GM18873 (cell line): Measurements from ENCODE around the gene NHS.
"Not testable (repeated sequence)": the region's sequence is repeated elsewhere in the genome, so short reads cannot be mapped to it uniquely, and the experiment has no call there.

Experiments used
- ATAC-seq: cut with Tn5 transposase; IDR thresholded peaks from one replicate; pipeline ENCODE4 v1.9.1; 2021; ENCODE audit warnings: mild to moderate bottlenecking, moderate library complexity, moderate number of reproducible peaks; ENCODE audit not compliant: unreplicated experiment, low FRiP score

Gene NHS

DNA sequence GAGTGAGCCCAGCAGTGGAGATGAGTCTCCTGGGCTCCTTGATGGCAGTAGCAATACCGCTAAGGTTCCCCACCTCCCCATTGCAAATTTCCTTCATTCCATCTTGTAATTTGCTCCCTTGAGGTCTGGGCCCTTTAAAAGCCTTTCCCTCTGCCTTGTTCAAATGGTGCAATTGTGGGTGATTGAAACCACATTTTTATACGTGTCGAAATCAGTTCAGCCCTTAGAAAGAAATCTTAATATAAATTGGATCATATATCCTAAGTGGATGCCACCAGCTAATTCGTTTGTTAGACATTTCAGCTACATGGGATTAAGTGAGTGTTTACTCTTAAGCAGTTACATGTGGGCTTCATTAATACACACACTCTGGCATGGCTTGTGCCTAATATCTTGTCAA, 68.6 kb downstream of the NHS start:
- no peak for ATAC-seq

DNA sequence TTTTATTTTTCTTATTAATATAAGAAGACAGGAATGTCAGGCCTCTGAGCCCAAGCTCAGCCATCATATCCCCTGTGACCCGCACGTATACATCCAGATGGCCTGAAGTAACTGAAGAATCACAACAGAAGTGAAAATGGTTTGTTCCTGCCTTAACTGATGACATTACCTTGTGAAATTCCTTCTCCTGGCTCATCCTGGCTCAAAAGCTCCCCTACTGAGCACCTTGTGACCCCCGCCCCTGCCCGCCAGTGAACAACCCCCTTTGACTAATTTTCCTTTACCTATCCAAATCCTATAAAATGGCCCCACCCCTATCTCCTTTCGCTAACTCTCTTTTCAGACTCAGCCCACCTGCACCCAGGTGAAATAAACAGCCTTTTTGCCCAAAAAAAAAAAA, 71.3 kb downstream of the NHS start:
- ATAC-seq: not testable (repeated sequence)

- ATAC-seq: no peak
Measured at GRCh38 chrX:17448188-17448587, 73.2 kb downstream of the NHS start.

GRCh38 chrX:17449866-17450265, 74.9 kb downstream of the NHS start:
- no peak for ATAC-seq

- no peak for ATAC-seq
Measured at GRCh38 chrX:17453788-17454187, 78.8 kb downstream of the NHS start.

- ATAC-seq: no peak
Measured at GRCh38 chrX:17456526-17456925, 81.5 kb downstream of the NHS start.

- ATAC-seq: no peak
Measured at GRCh38 chrX:17459008-17459611, 84.1 kb downstream of the NHS start.

GRCh38 chrX:17459661-17460060, 84.7 kb downstream of the NHS start:
- no peak for ATAC-seq

- no peak for ATAC-seq
Measured at GRCh38 chrX:17462881-17463280, 87.9 kb downstream of the NHS start.

GRCh38 chrX:17464194-17464593, 89.2 kb downstream of the NHS start:
- ATAC-seq: no peak

GRCh38 chrX:17465201-17465600, 90.2 kb downstream of the NHS start:
- no peak for ATAC-seq

DNA sequence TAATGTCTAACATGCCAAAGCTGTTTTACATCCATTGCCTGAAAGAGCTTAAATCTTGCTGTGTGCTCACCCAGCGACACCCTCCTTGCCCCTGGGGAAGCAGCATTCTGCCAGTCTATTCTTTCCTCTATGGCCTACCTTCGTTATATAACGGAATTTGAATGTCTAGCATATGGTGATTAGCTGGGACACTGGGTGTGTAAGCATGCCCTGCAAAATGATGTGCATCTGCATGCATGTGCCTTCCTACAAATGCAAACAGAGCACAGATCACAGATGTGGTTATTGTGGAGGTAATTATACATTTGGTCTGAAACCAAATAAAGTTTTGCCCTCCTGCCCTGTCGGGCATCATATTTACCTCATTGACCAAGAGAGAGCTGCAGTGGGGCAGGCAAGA, 90.8 kb downstream of the NHS start:
- ATAC-seq: no peak

DNA sequence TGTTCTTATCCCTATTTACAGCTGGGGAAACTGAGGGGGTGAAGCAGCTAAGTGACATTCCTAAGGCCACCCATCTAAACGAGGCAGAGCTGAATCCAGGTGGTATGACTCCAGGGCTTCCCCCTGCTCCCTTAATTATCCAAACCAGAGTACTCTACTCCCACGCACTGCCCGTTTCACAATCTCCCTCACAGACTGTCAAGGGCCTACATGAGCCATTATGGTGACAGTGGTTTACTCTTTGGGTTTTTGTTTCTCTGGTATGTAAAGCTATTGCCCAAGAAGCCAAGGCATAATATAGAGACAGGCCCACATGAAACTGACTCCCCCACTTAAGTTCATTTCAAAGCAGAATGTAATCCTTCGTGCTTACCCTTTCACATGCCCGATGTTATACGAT, 95.1 kb downstream of the NHS start:
- no peak for ATAC-seq

DNA sequence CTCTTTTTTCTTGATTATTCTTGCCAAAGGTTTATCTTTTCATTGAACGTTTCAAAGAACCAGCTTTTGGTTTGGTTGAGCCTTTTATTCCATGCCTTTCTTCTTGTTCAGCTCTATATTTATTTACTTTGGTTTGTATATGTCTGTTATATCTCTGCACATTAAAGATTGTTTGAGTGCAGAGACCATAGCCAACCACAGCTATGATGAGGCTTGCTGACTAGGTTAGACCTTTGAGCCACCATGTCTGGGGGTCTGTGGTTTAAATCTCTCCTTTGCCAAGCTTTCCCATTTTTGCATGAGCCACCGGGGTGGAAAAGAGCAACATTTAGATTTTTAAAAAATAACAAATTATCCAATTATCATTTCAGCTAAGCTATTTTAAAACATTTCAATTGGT, 96.1 kb downstream of the NHS start:
- ATAC-seq: no peak

DNA sequence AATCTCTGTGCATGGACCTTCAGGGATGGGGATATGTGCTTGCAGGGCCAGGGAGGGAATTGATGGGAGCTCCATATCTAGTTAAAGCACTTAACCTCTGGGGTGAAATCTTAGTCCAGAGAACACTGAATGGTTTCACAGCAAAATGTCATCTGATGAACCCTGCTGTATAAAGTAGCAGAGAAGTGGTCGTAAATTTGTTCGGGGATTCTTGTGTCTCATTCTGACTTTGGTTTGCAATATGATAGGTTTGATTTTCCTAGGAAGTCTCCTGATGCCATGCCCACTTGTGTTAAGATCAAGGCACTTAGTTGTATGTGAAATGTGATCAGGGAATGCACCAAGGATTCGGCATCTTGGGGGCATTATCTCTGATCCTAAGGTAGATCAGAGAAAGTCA, 96.9 kb downstream of the NHS start:
- no peak for ATAC-seq

- ATAC-seq: no peak
Measured at GRCh38 chrX:17472424-17472823, 97.4 kb downstream of the NHS start.

GRCh38 chrX:17473021-17473420, 98.0 kb downstream of the NHS start:
- ATAC-seq: no peak

GRCh38 chrX:17474892-17475291, 99.9 kb downstream of the NHS start:
- ATAC-seq: no peak

DNA sequence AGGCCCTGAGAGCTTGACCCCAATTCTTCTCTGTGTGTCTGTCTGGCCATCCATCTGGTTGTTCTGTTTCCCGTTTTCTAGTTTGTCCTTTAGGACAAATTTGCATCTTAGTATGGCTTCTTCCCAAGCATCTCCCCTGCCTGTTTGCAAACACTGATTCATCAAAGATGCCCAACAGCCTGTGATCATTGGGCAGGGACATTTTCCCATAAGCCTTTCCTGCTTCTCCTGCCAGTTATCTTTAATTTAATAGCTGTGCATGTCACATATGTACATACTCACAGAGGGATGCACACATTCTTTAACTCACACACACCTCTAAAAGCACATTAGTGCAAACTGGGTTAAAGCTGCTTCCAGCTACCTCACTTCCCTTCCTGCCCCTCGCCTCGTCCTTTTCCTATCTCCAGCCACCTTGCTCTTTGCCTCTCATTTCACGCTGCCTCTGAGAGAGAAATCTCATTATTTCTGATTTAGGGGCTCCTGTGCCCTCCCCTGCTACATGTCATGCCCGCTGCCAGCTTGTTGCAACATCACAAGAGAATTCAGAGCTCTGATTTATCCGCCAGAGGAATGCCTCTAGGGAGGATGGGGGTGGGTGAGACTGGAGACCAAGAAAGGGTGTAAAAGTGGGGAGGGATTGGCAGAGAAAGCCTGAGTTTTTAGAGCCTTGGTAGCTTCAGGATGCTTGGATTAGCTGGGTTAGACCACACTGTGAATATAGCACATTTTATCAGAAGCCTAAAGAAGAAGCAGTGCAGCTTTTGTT, 100.6 kb downstream of the NHS start:
- no peak for ATAC-seq

DNA sequence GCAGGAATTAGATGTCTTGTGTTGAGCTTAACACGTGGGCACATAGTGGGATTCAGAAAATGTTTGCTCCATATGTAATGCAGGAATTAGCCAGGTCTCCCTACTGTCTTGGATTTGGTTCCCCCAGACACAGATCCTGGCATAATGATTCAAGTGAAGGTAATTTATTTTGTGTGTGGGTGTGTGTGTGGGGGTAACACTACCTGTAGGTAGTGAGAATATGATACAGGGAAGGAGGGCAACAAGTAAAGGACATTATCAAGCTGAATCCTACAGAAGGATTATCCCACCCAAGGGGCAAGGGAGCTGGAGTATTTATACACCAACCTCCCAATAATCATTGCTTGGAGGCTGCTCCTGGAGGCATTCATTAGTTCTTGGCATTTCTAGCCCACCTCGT, 101.4 kb downstream of the NHS start:
- no peak for ATAC-seq

GRCh38 chrX:17481086-17481485, 106.1 kb downstream of the NHS start:
- no peak for ATAC-seq

GRCh38 chrX:17484592-17484991, 109.6 kb downstream of the NHS start:
- ATAC-seq: no peak
